ENCODE data around the gene IFI27L2. TPM values are rescaled to one million over a fixed set of nuclear protein-coding genes. Genes with fewer than 3 reads are reported as not detected.

IFI27L2 gene
- total and polyA plus RNA-seq, 8 donors = 4.9 to 133 (median 43.3) TPM

DNA sequence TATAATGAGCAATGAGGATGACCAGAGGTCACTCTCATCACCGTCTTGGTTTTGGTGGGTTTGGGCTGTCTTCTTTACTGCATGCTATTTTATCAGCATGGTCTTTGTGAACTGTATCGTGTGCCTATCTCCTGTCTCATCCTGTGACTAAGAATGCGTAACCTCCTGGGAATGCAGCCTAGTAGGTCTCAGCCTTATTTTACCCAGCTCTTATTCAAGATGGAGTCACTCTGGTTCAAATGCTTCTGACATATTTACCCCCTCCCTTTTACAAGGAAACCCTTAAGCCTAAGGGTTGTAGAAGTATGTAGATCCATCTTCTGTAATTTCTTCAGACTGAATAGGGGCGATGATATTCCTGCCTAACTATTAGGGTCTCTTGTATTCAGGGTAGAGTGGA lies 39.9 kb downstream of the IFI27L2 start:
- WGBS, 5 donors = 92 to 97% (median 95%) methylated on average over 4 of the region's 4 CpGs
- Histone ChIP-seq H3K36me3 (no peaks in the 10 kb centered on the region), H3K4me1 (no peaks in the 10 kb centered on the region), H3K9me3 (no peaks in the 10 kb centered on the region), H3K4me3 (no peak overlapping the region), H3K27ac (no peak overlapping the region), H3K27me3 (no peaks in the 10 kb centered on the region)
- intact Hi-C loops (cut with DNase I; ENCODE audit: low total_unique reads) = no loop called here
- TF ChIP-seq EP300 (IDR thresholded peaks at IDR 0.05) = no peak
- no peak for TF ChIP-seq POLR2A (IDR thresholded peaks at IDR 0.05)
- no peak for TF ChIP-seq POLR2AphosphoS5 (IDR thresholded peaks at IDR 0.05)
- TF ChIP-seq, protein P1, sequence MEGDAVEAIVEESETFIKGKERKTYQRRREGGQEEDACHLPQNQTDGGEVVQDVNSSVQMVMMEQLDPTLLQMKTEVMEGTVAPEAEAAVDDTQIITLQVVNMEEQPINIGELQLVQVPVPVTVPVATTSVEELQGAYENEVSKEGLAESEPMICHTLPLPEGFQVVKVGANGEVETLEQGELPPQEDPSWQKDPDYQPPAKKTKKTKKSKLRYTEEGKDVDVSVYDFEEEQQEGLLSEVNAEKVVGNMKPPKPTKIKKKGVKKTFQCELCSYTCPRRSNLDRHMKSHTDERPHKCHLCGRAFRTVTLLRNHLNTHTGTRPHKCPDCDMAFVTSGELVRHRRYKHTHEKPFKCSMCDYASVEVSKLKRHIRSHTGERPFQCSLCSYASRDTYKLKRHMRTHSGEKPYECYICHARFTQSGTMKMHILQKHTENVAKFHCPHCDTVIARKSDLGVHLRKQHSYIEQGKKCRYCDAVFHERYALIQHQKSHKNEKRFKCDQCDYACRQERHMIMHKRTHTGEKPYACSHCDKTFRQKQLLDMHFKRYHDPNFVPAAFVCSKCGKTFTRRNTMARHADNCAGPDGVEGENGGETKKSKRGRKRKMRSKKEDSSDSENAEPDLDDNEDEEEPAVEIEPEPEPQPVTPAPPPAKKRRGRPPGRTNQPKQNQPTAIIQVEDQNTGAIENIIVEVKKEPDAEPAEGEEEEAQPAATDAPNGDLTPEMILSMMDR (IDR thresholded peaks at IDR 0.05) = no peak
- no peak for DNase-seq

DNA sequence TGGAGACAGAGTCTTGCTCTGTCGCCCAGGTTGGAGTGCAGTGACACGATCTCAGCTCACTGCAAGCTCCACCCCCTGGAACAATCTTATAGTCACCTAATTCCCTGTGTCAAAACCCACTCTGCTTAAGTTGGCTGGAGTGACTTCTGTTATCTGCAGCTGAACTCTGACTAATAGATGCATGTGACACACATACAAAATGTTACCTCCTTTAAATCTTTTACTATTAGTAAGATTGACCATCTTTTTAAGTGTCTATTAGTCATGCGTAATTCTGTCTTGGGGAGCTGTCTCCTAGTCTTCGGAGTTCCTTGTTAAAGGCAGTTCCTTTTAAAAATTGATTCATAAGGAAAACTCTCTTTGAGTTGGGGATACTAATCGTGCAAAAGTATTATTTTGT lies 40.9 kb downstream of the IFI27L2 start:
- H3K4me3 ChIP-seq = no peak overlapping the region
- no peak for DNase-seq
- TF ChIP-seq POLR2AphosphoS5 (IDR thresholded peaks at IDR 0.05) = no peak
- TF ChIP-seq, protein P1 (IDR thresholded peaks at IDR 0.05) = no peak
- TF ChIP-seq POLR2A (IDR thresholded peaks at IDR 0.05) = no peak
- no peak for TF ChIP-seq EP300 (IDR thresholded peaks at IDR 0.05)
- H3K9me3 ChIP-seq = no peaks in the 10 kb centered on the region
- H3K27ac ChIP-seq = no peak overlapping the region
- no peaks in the 10 kb centered on the region for H3K4me1 ChIP-seq
- H3K27me3 ChIP-seq = no peaks in the 10 kb centered on the region
- H3K36me3 ChIP-seq = no peaks in the 10 kb centered on the region
- intact Hi-C loops (cut with DNase I; ENCODE audit: low total_unique reads) = no loop called here
- 85 to 94% (median 89%) methylated on average over 5 of the region's 5 CpGs for WGBS, 5 donors

DNA sequence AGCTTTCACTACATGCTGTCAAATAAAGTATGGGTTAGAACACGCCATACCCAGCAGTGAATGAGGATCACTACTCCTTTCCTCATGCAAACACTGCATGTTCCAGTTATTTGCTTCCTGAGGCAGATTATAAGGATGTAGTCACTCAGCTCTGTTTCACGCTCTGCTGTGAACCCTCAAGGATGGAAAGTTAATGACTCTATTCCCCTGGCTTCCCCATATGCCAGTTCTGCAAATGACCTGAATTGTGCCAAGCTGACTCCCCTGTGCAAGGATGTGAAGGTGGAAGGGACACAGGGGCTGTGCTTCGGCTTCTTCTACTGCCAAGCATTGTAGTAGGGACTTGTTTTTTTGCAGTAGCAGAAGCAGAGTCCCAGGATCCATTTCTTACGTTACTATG lies 41.5 kb downstream of the IFI27L2 start:
- intact Hi-C loops (cut with DNase I; ENCODE audit: low total_unique reads) = no loop called here
- H3K27me3 ChIP-seq = no peaks in the 10 kb centered on the region
- 69 to 98% (median 72%) methylated on average over 4 of the region's 4 CpGs for WGBS, 5 donors

DNA sequence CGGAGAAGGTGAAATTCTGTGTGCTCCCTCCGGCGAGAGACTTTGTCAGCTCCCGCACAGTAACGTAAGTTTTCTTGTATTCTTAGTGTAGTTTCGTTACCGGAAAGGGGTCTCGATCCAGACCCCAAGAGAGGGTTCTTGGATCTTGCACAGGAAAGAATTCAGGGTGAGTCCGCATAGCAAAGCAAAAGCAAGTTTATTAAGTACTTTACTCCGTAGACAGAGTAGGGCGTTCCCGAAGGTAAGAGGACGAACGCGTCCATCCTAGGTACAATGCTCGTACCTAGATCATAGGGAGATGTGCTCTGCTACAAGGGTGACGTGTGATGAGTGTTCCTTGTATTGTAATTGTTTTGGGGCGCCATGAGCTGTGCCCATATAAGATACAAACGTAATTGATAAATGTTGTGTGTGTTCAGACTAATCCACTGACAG lies 48.0 kb downstream of the IFI27L2 start:
- TF ChIP-seq EP300 (IDR thresholded peaks at IDR 0.05) (no peak), POLR2A (IDR thresholded peaks at IDR 0.05) (no peak), POLR2AphosphoS5 (IDR thresholded peaks at IDR 0.05) (no peak)
- TF ChIP-seq, protein P1 (IDR thresholded peaks at IDR 0.05) = no peak
- peaks cover 32 to 52% (median 44%) of the 10 kb centered on the region in 4 donors for H3K4me1 ChIP-seq
- H3K27ac ChIP-seq = peak overlapping the region; percentile 82 to 97 (median 94)
- peak in 1 of 2 donors; percentile 55 for DNase-seq
- peak overlapping the region; percentile 90 to 98 (median 94) for H3K4me3 ChIP-seq
- no peaks in the 10 kb centered on the region for H3K9me3 ChIP-seq
- peaks cover 0 to 29% (median 17%) of the 10 kb centered on the region in 4 donors for H3K36me3 ChIP-seq
- WGBS, 5 donors = 0 to 1% (median 1%) methylated on average over 19 of the region's 19 CpGs
- intact Hi-C loops (cut with DNase I; ENCODE audit: low total_unique reads) = no loop called here
- no peaks in the 10 kb centered on the region for H3K27me3 ChIP-seq

More for the DNA sequence above, 41.5 kb downstream of the IFI27L2 start:
- no peak for DNase-seq
- Histone ChIP-seq H3K27ac (no peak overlapping the region), H3K9me3 (no peaks in the 10 kb centered on the region), H3K4me3 (no peak overlapping the region), H3K36me3 (no peaks in the 10 kb centered on the region), H3K4me1 (no peaks in the 10 kb centered on the region)
- TF ChIP-seq, protein P1 (IDR thresholded peaks at IDR 0.05) = no peak
- TF ChIP-seq POLR2A (IDR thresholded peaks at IDR 0.05) = no peak
- no peak for TF ChIP-seq POLR2AphosphoS5 (IDR thresholded peaks at IDR 0.05)
- TF ChIP-seq EP300 (IDR thresholded peaks at IDR 0.05) = no peak

Data from stomach (tissue), 9 donors.